Endodermal cell (in vitro differentiated cells): Measurements from ENCODE around the gene DLD. TPM values are rescaled to one million over a fixed set of nuclear protein-coding genes. Genes with fewer than 3 reads are reported as not detected.
"Not testable (repeated sequence)": the region's sequence is repeated elsewhere in the genome, so short reads cannot be mapped to it uniquely, and the experiment has no call there.

Source experiments
- DNase-seq: peaks from one replicate; pipeline ENCODE4 v3.0.0-alpha.2; 2017
- H3K27ac ChIP-seq: 2 replicates; pipeline ENCODE4 v1.5.1; 2013; ENCODE audit warnings: mild to moderate bottlenecking, low read depth, low read length, moderate library complexity
- H3K27me3 ChIP-seq: 2 replicates; pipeline ENCODE4 v1.6.1; 2013; ENCODE audit warnings: mild to moderate bottlenecking, low read length, moderate library complexity; ENCODE audit not compliant: insufficient read depth, control insufficient read depth, poor library complexity, severe bottlenecking
- H3K36me3 ChIP-seq: 2 replicates; pipeline ENCODE4 v1.7.0; 2013; ENCODE audit warnings: mild to moderate bottlenecking, low read length, moderate library complexity; ENCODE audit not compliant: control insufficient read depth, insufficient read depth
- H3K4me1 ChIP-seq: one replicate; pipeline ENCODE4 v1.7.0; 2013; ENCODE audit warnings: low read length; ENCODE audit not compliant: control insufficient read depth, insufficient read depth
- H3K4me3 ChIP-seq: 2 replicates; pipeline ENCODE4 v1.5.1; 2013; ENCODE audit warnings: mild to moderate bottlenecking, low read length, moderate library complexity
- H3K9ac ChIP-seq: 2 replicates; pipeline ENCODE4 v1.6.1; 2013; ENCODE audit warnings: mild to moderate bottlenecking, low read length, moderate library complexity; ENCODE audit not compliant: poor library complexity, severe bottlenecking; ENCODE audit errors: extremely low read depth
- H3K9me3 ChIP-seq: 2 replicates; pipeline ENCODE4 v1.6.1; 2013; ENCODE audit warnings: mild to moderate bottlenecking, low read length, moderate library complexity; ENCODE audit not compliant: control insufficient read depth
- H3K27ac Mint-ChIP-seq: 2 replicates; pipeline ENCODE4 v1.8.0; 2020; ENCODE audit warnings: mixed read lengths
- H3K27me3 Mint-ChIP-seq: 2 replicates; pipeline ENCODE4 v1.8.0; 2021; ENCODE audit warnings: mild to moderate bottlenecking, mixed read lengths; ENCODE audit not compliant: insufficient read depth
- H3K36me3 Mint-ChIP-seq: 2 replicates; pipeline ENCODE4 v1.8.0; 2020; ENCODE audit warnings: low read depth, mixed read lengths
- H3K4me1 Mint-ChIP-seq: 2 replicates; pipeline ENCODE4 v1.8.0; 2020; ENCODE audit warnings: mixed read lengths
- H3K4me3 Mint-ChIP-seq: 2 replicates; pipeline ENCODE4 v1.8.0; 2020; ENCODE audit warnings: mild to moderate bottlenecking, moderate library complexity, mixed read lengths
- H3K9me3 Mint-ChIP-seq: 2 replicates; pipeline ENCODE4 v1.8.0; 2020; ENCODE audit warnings: mild to moderate bottlenecking, mixed read lengths
- WGBS, 2 experiments: methylation state at CpG; one replicate each; pipeline versions ENCODE4 v1.1.5 to v1.1.7; 2013; ENCODE audit warnings: missing lambda C conversion rate in 2 of 2, mixed read lengths in 1 of 2; ENCODE audit not compliant: insufficient coverage in 1 of 2, insufficient read length in 1 of 2; 5-methylcytosine and 5-hydroxymethylcytosine counted together
- total RNA-seq, 2 donors: library from RNA; stranded (reverse); fragmentation: NEBNext Ultra II Directional in 1 of 2; extraction: Animal tissue kit (Norgen Biotek cat#: 25700) in 1 of 2; gene quantifications; 2 replicates in 1 of 2; 3 replicates in 1 of 2; pipeline ENCODE4 v1.2.1, GENCODE V29; 2021
- TF ChIP-seq, protein P1 (sequence below): fragments of 200-600 bp; sonication (generic); conservative IDR thresholded peaks from 2 replicates; pipeline ENCODE4 v1.5.0; 2021; ENCODE audit warnings: antibody characterized with exemption, mild to moderate bottlenecking

DLD gene
- total RNA-seq, 2 donors from 2014 or later = 82.4 to 82.5 TPM

DNA sequence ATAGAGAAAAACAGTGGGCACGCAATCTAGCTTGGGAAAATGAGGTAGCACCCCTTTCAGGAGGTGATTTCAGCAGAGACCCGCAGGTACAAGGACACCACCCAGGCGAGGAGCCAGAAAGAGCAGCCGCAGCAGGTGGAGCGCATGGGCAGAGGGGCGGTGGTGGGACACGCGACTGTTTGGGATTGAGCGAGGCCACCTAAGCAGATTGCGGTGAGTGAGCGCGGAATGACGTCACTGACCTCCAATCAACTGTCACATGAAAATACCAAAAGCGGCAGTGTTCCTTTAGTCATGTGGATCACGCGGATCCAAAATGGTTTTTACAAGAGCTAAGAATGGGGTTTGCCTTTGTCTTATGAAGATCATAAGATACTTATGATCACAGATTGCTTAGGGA lies 47.8 kb upstream of the DLD start:
- DNase-seq = no peak
- H3K4me1 Mint-ChIP-seq = no peaks in the 10 kb centered on the region
- H3K36me3 Mint-ChIP-seq = no peaks in the 10 kb centered on the region
- H3K9ac ChIP-seq = no peak overlapping the region
- H3K4me1 ChIP-seq = no peaks in the 10 kb centered on the region
- H3K9me3 Mint-ChIP-seq = peaks cover 18% of the 10 kb centered on the region
- H3K4me3 ChIP-seq = no peak overlapping the region
- H3K36me3 ChIP-seq = no peaks in the 10 kb centered on the region
- no peak overlapping the region for H3K4me3 Mint-ChIP-seq
- no peaks in the 10 kb centered on the region for H3K9me3 ChIP-seq
- H3K27me3 Mint-ChIP-seq = no peaks in the 10 kb centered on the region
- no peaks in the 10 kb centered on the region for H3K27me3 ChIP-seq
- no peak overlapping the region for H3K27ac ChIP-seq
- no peak overlapping the region for H3K27ac Mint-ChIP-seq
- TF ChIP-seq, protein P1, sequence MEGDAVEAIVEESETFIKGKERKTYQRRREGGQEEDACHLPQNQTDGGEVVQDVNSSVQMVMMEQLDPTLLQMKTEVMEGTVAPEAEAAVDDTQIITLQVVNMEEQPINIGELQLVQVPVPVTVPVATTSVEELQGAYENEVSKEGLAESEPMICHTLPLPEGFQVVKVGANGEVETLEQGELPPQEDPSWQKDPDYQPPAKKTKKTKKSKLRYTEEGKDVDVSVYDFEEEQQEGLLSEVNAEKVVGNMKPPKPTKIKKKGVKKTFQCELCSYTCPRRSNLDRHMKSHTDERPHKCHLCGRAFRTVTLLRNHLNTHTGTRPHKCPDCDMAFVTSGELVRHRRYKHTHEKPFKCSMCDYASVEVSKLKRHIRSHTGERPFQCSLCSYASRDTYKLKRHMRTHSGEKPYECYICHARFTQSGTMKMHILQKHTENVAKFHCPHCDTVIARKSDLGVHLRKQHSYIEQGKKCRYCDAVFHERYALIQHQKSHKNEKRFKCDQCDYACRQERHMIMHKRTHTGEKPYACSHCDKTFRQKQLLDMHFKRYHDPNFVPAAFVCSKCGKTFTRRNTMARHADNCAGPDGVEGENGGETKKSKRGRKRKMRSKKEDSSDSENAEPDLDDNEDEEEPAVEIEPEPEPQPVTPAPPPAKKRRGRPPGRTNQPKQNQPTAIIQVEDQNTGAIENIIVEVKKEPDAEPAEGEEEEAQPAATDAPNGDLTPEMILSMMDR = no peak
- WGBS, 2 experiments = 93 to 98% methylated on average over 5 to 16 of the region's 16 CpGs

- Histone ChIP-seq H3K4me1 (no peaks in the 10 kb centered on the region), H3K27me3 (no peaks in the 10 kb centered on the region), H3K9ac (no peak overlapping the region), H3K4me3 (no peak overlapping the region), H3K9me3 (no peaks in the 10 kb centered on the region), H3K27ac (no peak overlapping the region), H3K36me3 (no peaks in the 10 kb centered on the region)
- Mint-ChIP-seq H3K27ac (no peak overlapping the region), H3K27me3 (no peaks in the 10 kb centered on the region), H3K4me1 (no peaks in the 10 kb centered on the region), H3K36me3 (no peaks in the 10 kb centered on the region), H3K9me3 (peaks cover 19% of the 10 kb centered on the region), H3K4me3 (no peak overlapping the region)
- TF ChIP-seq, protein P1 = no peak
- DNase-seq = no peak
Observed at GRCh38 chr7:107846324-107846723, 44.7 kb upstream of the DLD start.

- Mint-ChIP-seq H3K4me3 (no peak overlapping the region), H3K36me3 (no peaks in the 10 kb centered on the region), H3K4me1 (no peaks in the 10 kb centered on the region), H3K27ac (no peak overlapping the region), H3K9me3 (peaks cover 17% of the 10 kb centered on the region), H3K27me3 (no peaks in the 10 kb centered on the region)
- no peak overlapping the region for H3K27ac ChIP-seq
- TF ChIP-seq, protein P1 = no peak
- no peaks in the 10 kb centered on the region for H3K27me3 ChIP-seq
- H3K4me3 ChIP-seq = no peak overlapping the region
- 88% methylated on average over 14 of the region's 18 CpGs; no CpG with 5 or more reads in 1 of the 2 experiments for WGBS, 2 experiments
- H3K36me3 ChIP-seq = no peaks in the 10 kb centered on the region
- H3K9me3 ChIP-seq = no peaks in the 10 kb centered on the region
- DNase-seq = no peak
- H3K4me1 ChIP-seq = no peaks in the 10 kb centered on the region
- no peak overlapping the region for H3K9ac ChIP-seq
Observed at GRCh38 chr7:107847168-107847835, 43.7 kb upstream of the DLD start.

DNA sequence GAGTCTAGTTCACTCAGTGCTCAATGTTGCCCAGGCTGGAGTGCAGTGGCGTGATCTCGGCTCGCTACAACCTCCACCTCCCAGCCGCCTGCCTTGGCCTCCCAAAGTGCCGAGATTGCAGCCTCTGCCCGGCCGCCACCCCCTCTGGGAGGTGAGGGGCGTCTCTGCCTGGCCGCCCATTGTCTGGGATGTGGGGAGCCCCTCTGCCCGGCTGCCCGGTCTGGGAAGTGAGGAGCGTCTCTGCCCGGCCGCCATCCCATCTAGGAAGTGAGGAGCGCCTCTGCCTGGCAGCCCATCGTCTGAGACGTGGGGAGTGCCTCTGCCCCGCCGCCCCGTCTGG lies 43.2 kb upstream of the DLD start:
- peaks cover 17% of the 10 kb centered on the region for H3K9me3 Mint-ChIP-seq
- 94 to 100% methylated on average over 1 to 14 of the region's 20 CpGs for WGBS, 2 experiments
- H3K4me3 Mint-ChIP-seq, H3K27me3 ChIP-seq, H3K36me3 ChIP-seq, H3K4me1 ChIP-seq, H3K9me3 ChIP-seq, H3K36me3 Mint-ChIP-seq, H3K9ac ChIP-seq, DNase-seq, H3K27ac Mint-ChIP-seq, H3K4me1 Mint-ChIP-seq, H3K27ac ChIP-seq, H3K4me3 ChIP-seq, H3K27me3 Mint-ChIP-seq: not testable (repeated sequence)

GRCh38 chr7:107848211-107848610 lies 42.8 kb upstream of the DLD start:
- not testable (repeated sequence) for H3K9me3 ChIP-seq, H3K27me3 Mint-ChIP-seq, H3K27ac Mint-ChIP-seq, H3K9ac ChIP-seq, H3K4me3 ChIP-seq, H3K27ac ChIP-seq, H3K36me3 Mint-ChIP-seq, H3K4me1 ChIP-seq, DNase-seq, H3K27me3 ChIP-seq, H3K4me1 Mint-ChIP-seq, H3K4me3 Mint-ChIP-seq, H3K36me3 ChIP-seq
- H3K9me3 Mint-ChIP-seq = peaks cover 17% of the 10 kb centered on the region
- 91 to 100% methylated on average over 2 to 23 of the region's 31 CpGs for WGBS, 2 experiments
